Measurements from ENCODE around the gene UNC5A.

GRCh38 chr5:176868731-176869130 lies 58.4 kb downstream of the UNC5A start:
- no peak for TF ChIP-seq CTCF (IDR thresholded peaks at IDR 0.05; ENCODE audit: insufficient read depth, low read length)
- TF ChIP-seq POLR2AphosphoS5 (IDR thresholded peaks at IDR 0.05; ENCODE audit: low read depth) = no peak
- no peak for TF ChIP-seq REST (IDR thresholded peaks at IDR 0.05; ENCODE audit: insufficient replicate concordance, low read depth)
